GM19238 (cell line): ENCODE measurements around the gene DNMT3A.
"Not testable (repeated sequence)": the region's sequence is repeated elsewhere in the genome, so short reads cannot be mapped to it uniquely, and the experiment has no call there.

ENCODE experiments used
- DNase-seq: peaks from one replicate; pipeline ENCODE4 v3.0.0; 2011; ENCODE audit warnings: low spot score; ENCODE audit not compliant: insufficient read length

DNMT3A gene

GRCh38 chr2:25286025-25286400, 55.7 kb downstream of the DNMT3A start:
- DNase-seq = peak; percentile 79

GRCh38 chr2:25285265-25286024, 56.3 kb downstream of the DNMT3A start:
- no peak for DNase-seq

- no peak for DNase-seq
These were observed 57.0 kb downstream of the DNMT3A start for GRCh38 chr2:25284756-25285155.

- no peak for DNase-seq
These were observed 57.8 kb downstream of the DNMT3A start for GRCh38 chr2:25283921-25284320.

- DNase-seq = no peak
These were observed 59.8 kb downstream of the DNMT3A start for GRCh38 chr2:25281941-25282340.

- no peak for DNase-seq
These were observed 60.2 kb downstream of the DNMT3A start for GRCh38 chr2:25281522-25281921.

GRCh38 chr2:25280051-25280687, 61.6 kb downstream of the DNMT3A start:
- DNase-seq = no peak

- DNase-seq = peak; percentile 76
These were observed 62.6 kb downstream of the DNMT3A start for GRCh38 chr2:25279091-25279651.

- peak; percentile 80 for DNase-seq
These were observed 64.9 kb downstream of the DNMT3A start for GRCh38 chr2:25276569-25277465.

- DNase-seq = no peak
These were observed 66.2 kb downstream of the DNMT3A start for GRCh38 chr2:25275575-25275965.

- DNase-seq = no peak
These were observed 66.7 kb downstream of the DNMT3A start for GRCh38 chr2:25274868-25275574.

- DNase-seq = no peak
These were observed 67.7 kb downstream of the DNMT3A start for GRCh38 chr2:25273985-25274535.

GRCh38 chr2:25272705-25273104, 69.0 kb downstream of the DNMT3A start:
- not testable (repeated sequence) for DNase-seq

- no peak for DNase-seq
These were observed 71.7 kb downstream of the DNMT3A start for GRCh38 chr2:25270061-25270460.

GRCh38 chr2:25269233-25269632, 72.5 kb downstream of the DNMT3A start:
- no peak for DNase-seq

GRCh38 chr2:25268139-25268538, 73.6 kb downstream of the DNMT3A start:
- no peak for DNase-seq

GRCh38 chr2:25266399-25266798, 75.3 kb downstream of the DNMT3A start:
- no peak for DNase-seq

GRCh38 chr2:25265802-25266201, 75.9 kb downstream of the DNMT3A start:
- DNase-seq = no peak

- DNase-seq = no peak
These were observed 76.7 kb downstream of the DNMT3A start for GRCh38 chr2:25265001-25265400.

- no peak for DNase-seq
These were observed 79.4 kb downstream of the DNMT3A start for GRCh38 chr2:25262288-25262687.

GRCh38 chr2:25259737-25260124, 82.0 kb downstream of the DNMT3A start:
- no peak for DNase-seq
